Mammary epithelial cell (primary cell): ENCODE data around the gene KRT5.

ENCODE experiments used
- EZH2 ChIP-seq: IDR thresholded peaks from 2 replicates; pipeline ENCODE4 v1.6.1; 2012; ENCODE audit warnings: low read length, inconsistent platforms, borderline replicate concordance
- TF ChIP-seq, protein P1 (sequence below), 2 donors: IDR thresholded peaks in 1 of 2; conservative IDR thresholded peaks in 1 of 2; 2 replicates each; pipeline ENCODE4 v1.5.1; 2011 to 2012; ENCODE audit warnings: inconsistent platforms in 2 of 2, low read length in 2 of 2, mild to moderate bottlenecking in 2 of 2, control low read depth in 1 of 2, low read depth in 1 of 2; ENCODE audit not compliant: insufficient read depth in 1 of 2; ENCODE audit errors: extremely low read depth in 1 of 2

- TF ChIP-seq, protein P1, sequence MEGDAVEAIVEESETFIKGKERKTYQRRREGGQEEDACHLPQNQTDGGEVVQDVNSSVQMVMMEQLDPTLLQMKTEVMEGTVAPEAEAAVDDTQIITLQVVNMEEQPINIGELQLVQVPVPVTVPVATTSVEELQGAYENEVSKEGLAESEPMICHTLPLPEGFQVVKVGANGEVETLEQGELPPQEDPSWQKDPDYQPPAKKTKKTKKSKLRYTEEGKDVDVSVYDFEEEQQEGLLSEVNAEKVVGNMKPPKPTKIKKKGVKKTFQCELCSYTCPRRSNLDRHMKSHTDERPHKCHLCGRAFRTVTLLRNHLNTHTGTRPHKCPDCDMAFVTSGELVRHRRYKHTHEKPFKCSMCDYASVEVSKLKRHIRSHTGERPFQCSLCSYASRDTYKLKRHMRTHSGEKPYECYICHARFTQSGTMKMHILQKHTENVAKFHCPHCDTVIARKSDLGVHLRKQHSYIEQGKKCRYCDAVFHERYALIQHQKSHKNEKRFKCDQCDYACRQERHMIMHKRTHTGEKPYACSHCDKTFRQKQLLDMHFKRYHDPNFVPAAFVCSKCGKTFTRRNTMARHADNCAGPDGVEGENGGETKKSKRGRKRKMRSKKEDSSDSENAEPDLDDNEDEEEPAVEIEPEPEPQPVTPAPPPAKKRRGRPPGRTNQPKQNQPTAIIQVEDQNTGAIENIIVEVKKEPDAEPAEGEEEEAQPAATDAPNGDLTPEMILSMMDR (conservative IDR thresholded peaks at IDR 0.05 in 1 of 2, IDR thresholded peaks at IDR 0.05 in 1 of 2; ENCODE audit: extremely low read depth in 1 of 2, insufficient read depth in 1 of 2, low read depth in 1 of 2, low read length in 2 of 2), result no peak
- no peak for TF ChIP-seq EZH2
Observed at GRCh38 chr12:52480073-52480472, 40.1 kb downstream of the KRT5 start.
